SK-N-SH treated with all-trans-retinoic acid at 6 μM for 48 hours (cell line): ENCODE results near the gene CDH4.

Experiments
- ARNTL ChIP-seq: fragments of 450-650 bp; formaldehyde crosslinking; IDR thresholded peaks from 2 replicates; pipeline ENCODE4 v1.5.0; 2020; ENCODE audit warnings: low read depth, mild to moderate bottlenecking, moderate library complexity, borderline replicate concordance
- ISL1 ChIP-seq: fragments of 250-450 bp; sonication (Bioruptor Pico); IDR thresholded peaks from 2 replicates; pipeline ENCODE4 v2.1.2; 2022; ENCODE audit warnings: mild to moderate bottlenecking, moderate library complexity
- PPARA ChIP-seq: fragments of 250-450 bp; sonication (Bioruptor Pico); IDR thresholded peaks from 2 replicates; pipeline ENCODE4 v1.5.0; 2020; ENCODE audit warnings: mild to moderate bottlenecking, borderline replicate concordance
- RARB ChIP-seq: fragments of 250-450 bp; sonication (Bioruptor Pico); IDR thresholded peaks from 2 replicates; pipeline ENCODE4 v1.8.0; 2021; ENCODE audit warnings: mild to moderate bottlenecking, moderate library complexity
- ZC3H10 ChIP-seq: fragments of 250-450 bp; sonication (Bioruptor Pico); IDR thresholded peaks from 2 replicates; pipeline ENCODE4 v1.5.1; 2021; ENCODE audit warnings: mild to moderate bottlenecking, moderate library complexity
- TF ChIP-seq, protein P1 (sequence below): fragments of 250-450 bp; sonication (Bioruptor Pico); IDR thresholded peaks from 2 replicates; pipeline ENCODE4 v1.5.1; 2020; ENCODE audit warnings: low read depth, mild to moderate bottlenecking, moderate library complexity
- TF ChIP-seq, protein P2 (sequence below): fragments of 250-450 bp; sonication (Bioruptor Pico); IDR thresholded peaks from 2 replicates; pipeline ENCODE4 v1.8.0; 2020; ENCODE audit warnings: mild to moderate bottlenecking, moderate library complexity, borderline replicate concordance

GRCh38 chr20:61702246-61702645 lies 450.2 kb downstream of the CDH4 start:
- TF ChIP-seq RARB (CRISPR knock-in tag) (no peak), PPARA (no peak), ISL1 (CRISPR knock-in tag) (no peak), ARNTL (CRISPR knock-in tag) (no peak), ZC3H10 (CRISPR knock-in tag) (no peak)
- TF ChIP-seq, protein P1, sequence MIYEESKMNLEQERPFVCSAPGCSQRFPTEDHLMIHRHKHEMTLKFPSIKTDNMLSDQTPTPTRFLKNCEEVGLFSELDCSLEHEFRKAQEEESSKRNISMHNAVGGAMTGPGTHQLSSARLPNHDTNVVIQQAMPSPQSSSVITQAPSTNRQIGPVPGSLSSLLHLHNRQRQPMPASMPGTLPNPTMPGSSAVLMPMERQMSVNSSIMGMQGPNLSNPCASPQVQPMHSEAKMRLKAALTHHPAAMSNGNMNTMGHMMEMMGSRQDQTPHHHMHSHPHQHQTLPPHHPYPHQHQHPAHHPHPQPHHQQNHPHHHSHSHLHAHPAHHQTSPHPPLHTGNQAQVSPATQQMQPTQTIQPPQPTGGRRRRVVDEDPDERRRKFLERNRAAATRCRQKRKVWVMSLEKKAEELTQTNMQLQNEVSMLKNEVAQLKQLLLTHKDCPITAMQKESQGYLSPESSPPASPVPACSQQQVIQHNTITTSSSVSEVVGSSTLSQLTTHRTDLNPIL (CRISPR knock-in tag), result no peak
- TF ChIP-seq, protein P2, sequence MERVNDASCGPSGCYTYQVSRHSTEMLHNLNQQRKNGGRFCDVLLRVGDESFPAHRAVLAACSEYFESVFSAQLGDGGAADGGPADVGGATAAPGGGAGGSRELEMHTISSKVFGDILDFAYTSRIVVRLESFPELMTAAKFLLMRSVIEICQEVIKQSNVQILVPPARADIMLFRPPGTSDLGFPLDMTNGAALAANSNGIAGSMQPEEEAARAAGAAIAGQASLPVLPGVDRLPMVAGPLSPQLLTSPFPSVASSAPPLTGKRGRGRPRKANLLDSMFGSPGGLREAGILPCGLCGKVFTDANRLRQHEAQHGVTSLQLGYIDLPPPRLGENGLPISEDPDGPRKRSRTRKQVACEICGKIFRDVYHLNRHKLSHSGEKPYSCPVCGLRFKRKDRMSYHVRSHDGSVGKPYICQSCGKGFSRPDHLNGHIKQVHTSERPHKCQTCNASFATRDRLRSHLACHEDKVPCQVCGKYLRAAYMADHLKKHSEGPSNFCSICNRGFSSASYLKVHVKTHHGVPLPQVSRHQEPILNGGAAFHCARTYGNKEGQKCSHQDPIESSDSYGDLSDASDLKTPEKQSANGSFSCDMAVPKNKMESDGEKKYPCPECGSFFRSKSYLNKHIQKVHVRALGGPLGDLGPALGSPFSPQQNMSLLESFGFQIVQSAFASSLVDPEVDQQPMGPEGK (CRISPR knock-in tag), result no peak
